Prostate gland (tissue), 2 donors: Measurements from ENCODE around the gene NSD2.

Source experiments
- POLR2A ChIP-seq: fragments of 450-650 bp; IDR thresholded peaks from one replicate; pipeline ENCODE4 v1.6.1; 2016; ENCODE audit warnings: antibody characterized with exemption, mild to moderate bottlenecking
- TF ChIP-seq, protein P1 (sequence below), 4 experiments: fragments of 200-600 bp in 2 of 4; fragments of 450-650 bp in 2 of 4; sonication (generic) in 2 of 4; IDR thresholded peaks; 1 replicate in 3 of 4; 2 replicates in 1 of 4; pipeline ENCODE4 v1.5.1; 2016 to 2019; ENCODE audit warnings: antibody characterized with exemption in 4 of 4, mild to moderate bottlenecking in 2 of 4, moderate library complexity in 2 of 4

DNA sequence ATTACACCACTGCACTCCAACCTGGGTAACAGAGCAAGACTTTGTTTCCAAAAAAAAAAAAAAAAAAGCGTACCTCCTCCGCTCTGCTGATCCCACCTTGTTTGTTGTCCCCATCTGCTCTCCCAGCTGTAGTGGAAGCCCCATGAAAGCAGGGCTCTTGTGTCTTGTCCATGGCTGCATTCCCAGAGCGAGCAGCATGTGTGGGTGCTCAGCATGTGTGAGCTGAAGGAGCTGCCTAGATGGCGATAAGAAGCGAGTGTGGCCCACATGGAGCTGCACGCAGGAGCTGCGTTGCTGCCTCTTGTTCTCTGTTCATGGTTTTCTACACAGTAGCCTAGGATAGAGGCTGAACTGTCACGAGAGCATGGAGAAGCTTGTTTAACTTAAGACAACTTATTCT lies 12.4 kb downstream of the NSD2 start:
- TF ChIP-seq POLR2A, result no peak
- TF ChIP-seq, protein P1, sequence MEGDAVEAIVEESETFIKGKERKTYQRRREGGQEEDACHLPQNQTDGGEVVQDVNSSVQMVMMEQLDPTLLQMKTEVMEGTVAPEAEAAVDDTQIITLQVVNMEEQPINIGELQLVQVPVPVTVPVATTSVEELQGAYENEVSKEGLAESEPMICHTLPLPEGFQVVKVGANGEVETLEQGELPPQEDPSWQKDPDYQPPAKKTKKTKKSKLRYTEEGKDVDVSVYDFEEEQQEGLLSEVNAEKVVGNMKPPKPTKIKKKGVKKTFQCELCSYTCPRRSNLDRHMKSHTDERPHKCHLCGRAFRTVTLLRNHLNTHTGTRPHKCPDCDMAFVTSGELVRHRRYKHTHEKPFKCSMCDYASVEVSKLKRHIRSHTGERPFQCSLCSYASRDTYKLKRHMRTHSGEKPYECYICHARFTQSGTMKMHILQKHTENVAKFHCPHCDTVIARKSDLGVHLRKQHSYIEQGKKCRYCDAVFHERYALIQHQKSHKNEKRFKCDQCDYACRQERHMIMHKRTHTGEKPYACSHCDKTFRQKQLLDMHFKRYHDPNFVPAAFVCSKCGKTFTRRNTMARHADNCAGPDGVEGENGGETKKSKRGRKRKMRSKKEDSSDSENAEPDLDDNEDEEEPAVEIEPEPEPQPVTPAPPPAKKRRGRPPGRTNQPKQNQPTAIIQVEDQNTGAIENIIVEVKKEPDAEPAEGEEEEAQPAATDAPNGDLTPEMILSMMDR (IDR thresholded peaks at IDR 0.05), result no peak
